Prostate gland (tissue), 2 donors: ENCODE data around the gene GPC5. TPM values are rescaled to one million over a fixed set of nuclear protein-coding genes. Genes with fewer than 3 reads are reported as not detected.

ENCODE experiments used
- DNase-seq: peaks from one replicate; pipeline ENCODE4 v3.0.0-alpha.2; 2019; ENCODE audit warnings: low spot score
- H3K27ac ChIP-seq, 2 donors: fragments of 200-600 bp; sonication (generic); 2 replicates each; pipeline ENCODE4 v1.5.1; 2017 to 2019
- H3K27me3 ChIP-seq: fragments of 200-600 bp; sonication (generic); replicated peaks from 2 replicates; pipeline ENCODE4 v1.5.1; 2019; ENCODE audit not compliant: insufficient read depth
- H3K36me3 ChIP-seq, 2 donors: fragments of 200-600 bp; sonication (generic); 1 replicate in 1 of 2; 2 replicates in 1 of 2; pipeline versions ENCODE4 v1.5.1 to v1.8.1; 2017 to 2019
- H3K4me1 ChIP-seq: fragments of 200-600 bp; sonication (generic); replicated peaks from 2 replicates; pipeline ENCODE4 v1.5.1; 2019
- H3K4me3 ChIP-seq, 2 donors: fragments of 200-600 bp; sonication (generic); 2 replicates each; pipeline ENCODE4 v1.5.1; 2017 to 2019
- H3K9me3 ChIP-seq: fragments of 200-600 bp; sonication (generic); 2 replicates; pipeline ENCODE4 v1.5.1; 2017
- CTCF ChIP-seq, 4 experiments: fragments of 200-600 bp in 2 of 4; fragments of 450-650 bp in 2 of 4; sonication (generic) in 2 of 4; IDR thresholded peaks; 1 replicate in 3 of 4; 2 replicates in 1 of 4; pipeline ENCODE4 v1.5.1; 2016 to 2019; ENCODE audit warnings: antibody characterized with exemption in 4 of 4, mild to moderate bottlenecking in 2 of 4, moderate library complexity in 2 of 4
- POLR2A ChIP-seq: fragments of 450-650 bp; IDR thresholded peaks from one replicate; pipeline ENCODE4 v1.6.1; 2016; ENCODE audit warnings: antibody characterized with exemption, mild to moderate bottlenecking
- POLR2AphosphoS5 ChIP-seq: sonication (generic); formaldehyde crosslinking; IDR thresholded peaks from one replicate; pipeline ENCODE4 v1.6.1; 2017; ENCODE audit warnings: antibody characterized with exemption
- WGBS: methylation state at CpG from one replicate; pipeline ENCODE4 v1.1.5; 2018; 5-methylcytosine and 5-hydroxymethylcytosine counted together
- intact Hi-C: fragments of 100-400 bp; cut with DNase I; formaldehyde crosslinking; loops from one replicate; pipeline ENCODE4 v1.14.2; 2022
- total RNA-seq, 2 donors: library from RNA; depleted of rRNA; stranded (reverse); fragments of >200 nt; gene quantifications; one replicate each; pipeline ENCODE4 v1.1.0, GENCODE V29; 2016

Gene GPC5
- 10 to 100 TPM in 1 of 2 donors, under 1 TPM in 1; 0.23 to 35.0 TPM for total RNA-seq

DNA sequence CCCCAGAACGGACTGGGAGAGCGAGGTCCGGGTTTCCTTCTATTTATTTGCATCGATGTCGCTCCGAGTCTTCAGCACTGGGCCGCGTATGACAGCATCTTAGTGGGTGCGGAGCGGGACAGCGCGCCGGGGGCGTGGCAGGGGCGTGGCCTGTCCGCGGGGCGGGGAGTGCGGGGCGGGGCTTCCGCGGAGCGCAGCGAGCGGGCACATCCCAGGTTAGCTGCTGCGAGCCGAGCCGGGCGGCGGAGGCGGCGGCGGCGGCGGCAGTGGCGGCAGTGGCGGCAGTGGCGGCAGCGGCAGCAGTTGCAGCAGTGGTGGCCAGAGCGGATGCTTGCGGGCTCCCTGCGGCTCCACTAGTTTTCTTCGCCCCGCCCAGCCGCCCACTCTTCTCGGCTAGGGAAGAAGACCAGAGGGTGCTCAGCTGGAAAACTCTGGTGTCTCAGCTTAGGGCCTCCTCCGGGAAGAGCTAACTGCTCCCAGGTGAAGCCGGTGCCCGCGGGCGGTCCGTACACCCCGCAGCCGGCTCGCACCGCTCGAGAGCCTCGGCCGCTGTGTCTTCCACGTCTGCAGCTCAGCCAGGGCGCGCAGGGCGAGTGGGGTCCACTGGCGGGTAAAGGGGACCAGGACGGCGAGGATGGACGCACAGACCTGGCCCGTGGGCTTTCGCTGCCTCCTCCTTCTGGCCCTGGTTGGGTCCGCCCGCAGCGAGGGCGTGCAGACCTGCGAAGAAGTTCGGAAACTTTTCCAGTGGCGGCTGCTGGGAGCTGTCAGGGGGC lies at the start of gene GPC5:
GPC5 (plus strand) TSS at position 209 of the 776 bp plus-strand sequence.
- H3K27ac ChIP-seq, result no peak within 1 kb of the TSS
- intact Hi-C loops, result no loop called here
- H3K9me3 ChIP-seq, result no peaks in the 10 kb centered on the region
- no peaks in the 10 kb centered on the region for H3K4me1 ChIP-seq
- H3K36me3 ChIP-seq, result no peaks in the 10 kb centered on the region
- WGBS, result 2% methylated on average over 72 of the region's 76 CpGs
- TF ChIP-seq POLR2A (no peak), CTCF (IDR thresholded peaks at IDR 0.05) (no peak), POLR2AphosphoS5 (no peak)
- H3K27me3 ChIP-seq, result no peaks in the 10 kb centered on the region
- H3K4me3 ChIP-seq, result peak within 1 kb of the TSS; percentile 19 to 33
- DNase-seq, result peak; percentile 60

GRCh38 chr13:91348906-91349435 lies 49.5 kb upstream of the GPC5 start:
- intact Hi-C loops, result no loop called here
- Histone ChIP-seq H3K4me3 (peak overlapping the region; percentile 91 to 97), H3K9me3 (no peaks in the 10 kb centered on the region), H3K4me1 (no peaks in the 10 kb centered on the region), H3K36me3 (no peaks in the 10 kb centered on the region), H3K27ac (peak overlapping the region; percentile 83 to 96), H3K27me3 (no peaks in the 10 kb centered on the region)
- WGBS, result under 1% methylated on average over 38 of the region's 46 CpGs
- DNase-seq, result peak; percentile 92
- TF ChIP-seq POLR2A (no peak), CTCF (IDR thresholded peaks at IDR 0.05) (peak; percentile 87 to 99 (median 98)), POLR2AphosphoS5 (peak; percentile 42)

GRCh38 chr13:91349992-91350911 lies 48.2 kb upstream of the GPC5 start:
- no peak overlapping the region for H3K27ac ChIP-seq
- H3K27me3 ChIP-seq, result no peaks in the 10 kb centered on the region
- H3K4me3 ChIP-seq, result no peak overlapping the region
- H3K9me3 ChIP-seq, result no peaks in the 10 kb centered on the region
- no peaks in the 10 kb centered on the region for H3K36me3 ChIP-seq
- no peaks in the 10 kb centered on the region for H3K4me1 ChIP-seq
- no peak for DNase-seq
- TF ChIP-seq POLR2AphosphoS5, result no peak
- no peak for TF ChIP-seq CTCF (IDR thresholded peaks at IDR 0.05)
- TF ChIP-seq POLR2A, result no peak
- intact Hi-C loops, result no loop called here
- WGBS, result 52% methylated on average over 5 of the region's 5 CpGs

DNA sequence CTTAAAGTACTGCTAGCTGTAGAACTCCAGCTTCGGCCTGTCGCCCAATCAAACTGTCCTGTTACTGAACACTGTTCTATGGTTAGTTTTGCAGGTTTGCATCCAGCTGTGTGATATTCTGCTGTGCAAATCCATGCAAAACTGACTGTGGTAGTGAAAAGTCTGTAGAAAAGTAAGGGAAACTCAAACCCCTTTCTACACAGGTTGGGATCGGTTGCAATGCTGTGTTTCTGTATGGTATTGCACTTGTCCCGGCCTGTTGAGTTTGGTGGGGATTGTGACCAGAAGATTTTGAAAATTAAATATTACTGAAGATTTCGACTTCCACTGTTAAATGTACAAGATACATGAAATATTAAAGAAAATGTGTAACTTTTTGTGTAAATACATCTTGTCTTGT lies 47.3 kb upstream of the GPC5 start:
- no peaks in the 10 kb centered on the region for H3K27me3 ChIP-seq
- TF ChIP-seq CTCF (IDR thresholded peaks at IDR 0.05), result no peak
- no peak for TF ChIP-seq POLR2A
- no peak for TF ChIP-seq POLR2AphosphoS5
- DNase-seq, result no peak
- no peaks in the 10 kb centered on the region for H3K36me3 ChIP-seq
- H3K9me3 ChIP-seq, result no peaks in the 10 kb centered on the region
- no peak overlapping the region for H3K4me3 ChIP-seq
- intact Hi-C loops, result no loop called here
- H3K4me1 ChIP-seq, result no peaks in the 10 kb centered on the region
- no peak overlapping the region for H3K27ac ChIP-seq
- WGBS, result 79% methylated on average over 5 of the region's 5 CpGs
